GM18526 (cell line): ENCODE results near the gene ANK3.

Experiments used
- POLR2A ChIP-seq: IDR thresholded peaks from 3 replicates; pipeline ENCODE4 v1.6.1; 2011; ENCODE audit not compliant: insufficient read length; ENCODE audit errors: extremely low read depth

Gene ANK3

GRCh38 chr10:59977486-59977885 lies 412.2 kb downstream of the ANK3 start:
- no peak for TF ChIP-seq POLR2A

DNA sequence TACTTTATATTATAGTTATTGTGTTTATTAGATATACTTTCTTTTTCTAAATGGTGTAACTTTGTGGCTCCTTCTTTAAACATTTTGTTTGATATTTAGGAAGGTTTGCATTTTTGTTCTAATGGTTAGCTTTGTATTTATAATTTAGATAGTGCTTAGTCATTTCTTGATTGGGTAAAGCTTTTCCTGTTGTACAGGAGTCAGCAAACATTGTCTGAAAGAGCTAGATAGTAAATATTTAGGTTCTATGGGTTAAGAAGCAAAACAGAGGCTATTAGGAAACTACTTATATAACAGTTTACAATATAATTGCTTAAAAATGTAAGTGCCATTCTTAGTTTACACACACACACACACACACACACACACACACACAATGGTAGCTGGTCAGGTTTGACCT lies 412.8 kb downstream of the ANK3 start:
- no peak for TF ChIP-seq POLR2A
